GM19438 (cell line): ENCODE results near the gene FER.
"Not testable (repeated sequence)": the region's sequence is repeated elsewhere in the genome, so short reads cannot be mapped to it uniquely, and the experiment has no call there.

Experiments used
- ATAC-seq: cut with Tn5 transposase; IDR thresholded peaks from one replicate; pipeline ENCODE4 v1.9.1; 2021; ENCODE audit warnings: low read depth; ENCODE audit not compliant: unreplicated experiment

The FER gene

DNA sequence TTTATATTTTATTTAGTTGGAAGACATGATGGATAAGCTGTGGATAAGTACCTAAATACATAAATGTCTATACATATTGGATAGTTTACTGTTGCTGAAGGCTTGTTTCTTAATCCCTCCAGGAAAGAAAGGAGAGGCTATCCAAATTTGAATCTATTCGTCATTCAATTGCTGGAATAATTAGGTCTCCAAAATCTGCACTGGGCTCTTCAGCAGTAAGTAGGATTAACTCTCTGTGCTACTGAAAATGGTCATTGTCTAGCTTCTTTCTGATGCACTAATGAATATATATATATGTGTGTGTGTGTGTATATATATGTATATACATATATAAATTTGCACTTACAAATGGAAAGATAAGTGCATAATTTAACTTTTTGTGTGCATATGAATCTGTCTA is 198.3 kb downstream of the FER start:
- ATAC-seq: no peak

DNA sequence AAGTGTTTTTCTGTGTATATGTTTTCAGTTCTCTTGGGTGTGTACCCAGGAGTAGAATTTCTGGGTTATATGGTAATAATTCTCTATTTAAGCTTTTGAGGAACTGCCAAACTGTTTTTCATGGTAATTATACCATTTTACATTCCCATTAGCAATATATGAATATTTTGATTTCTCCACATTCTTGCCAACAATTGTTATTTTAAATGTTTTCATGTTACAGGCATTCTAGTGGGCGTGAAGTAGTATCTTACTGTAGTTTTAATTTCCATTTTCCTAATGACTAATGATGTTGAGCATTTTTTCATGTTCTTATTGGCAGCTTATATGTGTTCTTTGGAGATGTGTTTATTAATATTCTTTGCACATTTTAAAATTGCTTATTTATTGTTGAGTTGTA is 199.5 kb downstream of the FER start:
- ATAC-seq: no peak

- no peak for ATAC-seq
Measured at GRCh38 chr5:108950276-108950675, 202.6 kb downstream of the FER start.

- ATAC-seq: no peak
Measured at GRCh38 chr5:108953940-108954339, 206.2 kb downstream of the FER start.

DNA sequence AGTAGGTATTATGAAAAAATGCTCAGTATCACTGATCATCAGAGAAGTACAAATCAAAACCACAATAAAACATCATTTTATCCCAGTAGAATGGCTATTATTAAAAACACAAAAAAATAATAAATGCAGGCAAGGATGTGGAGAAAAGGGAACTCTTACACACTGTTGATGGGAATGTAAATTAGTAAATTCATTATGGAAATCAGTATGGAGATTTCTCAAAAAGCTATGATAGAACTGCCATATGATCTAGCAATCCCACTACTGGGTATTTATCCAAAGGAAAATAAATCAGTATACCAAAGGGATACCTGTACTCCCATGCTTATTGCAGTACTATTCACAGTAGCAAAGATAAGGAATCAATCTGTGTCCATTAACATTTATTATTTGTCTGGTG is 209.6 kb downstream of the FER start:
- ATAC-seq: no peak

- no peak for ATAC-seq
Measured at GRCh38 chr5:108966910-108967309, 219.2 kb downstream of the FER start.

GRCh38 chr5:108974594-108974993 is 226.9 kb downstream of the FER start:
- no peak for ATAC-seq

DNA sequence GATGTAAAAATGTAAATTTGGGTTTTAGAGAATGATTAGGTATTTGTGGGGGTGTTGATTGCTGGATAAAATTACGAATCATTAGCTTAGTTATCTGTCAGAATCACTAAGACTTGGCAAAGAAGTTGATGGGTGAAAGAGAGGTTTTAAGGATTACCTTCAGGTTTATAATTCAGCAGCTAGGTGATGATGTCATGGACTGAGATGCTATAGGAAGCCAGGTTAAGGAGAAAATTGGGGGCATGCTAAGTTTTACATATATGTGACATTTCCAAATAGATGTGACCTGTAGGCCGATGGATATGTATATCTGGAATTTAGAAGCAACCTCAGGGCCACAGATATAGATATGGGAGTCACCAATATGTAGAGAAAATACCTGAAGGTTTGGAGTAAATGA is 228.0 kb downstream of the FER start:
- no peak for ATAC-seq

DNA sequence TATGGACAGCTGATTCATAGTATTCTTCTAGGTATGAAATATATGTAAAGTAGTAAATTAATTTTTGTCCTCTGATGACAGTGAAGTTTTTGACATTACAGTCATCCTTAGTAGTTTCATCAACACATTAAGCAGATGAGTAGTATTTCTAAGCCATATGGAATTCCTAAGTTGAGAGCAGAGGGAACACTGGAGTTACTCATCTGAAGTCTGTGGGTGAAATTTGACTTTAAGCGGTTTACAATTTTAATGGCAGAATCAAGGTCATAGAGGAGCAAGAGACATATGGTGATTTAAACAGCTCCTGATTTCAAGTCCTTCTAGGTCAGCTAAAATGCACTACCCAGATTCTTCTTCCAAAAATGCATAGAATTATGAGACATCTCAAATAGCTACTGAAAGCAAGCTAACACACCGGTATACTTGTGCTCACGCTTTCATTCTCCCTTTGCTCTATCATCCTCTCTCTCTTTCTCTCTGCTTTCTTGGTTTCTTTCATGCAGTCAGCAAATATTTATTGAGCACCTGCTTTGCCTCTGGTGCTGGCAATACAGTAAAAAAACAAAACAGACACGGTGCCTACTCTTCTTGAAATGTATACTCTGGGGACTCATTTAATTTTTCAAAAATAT is 235.9 kb downstream of the FER start:
- ATAC-seq: no peak

- no peak for ATAC-seq
Measured at GRCh38 chr5:108989761-108990392, 242.2 kb downstream of the FER start.

- ATAC-seq: not testable (repeated sequence)
Measured at GRCh38 chr5:108992396-108993085, 244.8 kb downstream of the FER start.

DNA sequence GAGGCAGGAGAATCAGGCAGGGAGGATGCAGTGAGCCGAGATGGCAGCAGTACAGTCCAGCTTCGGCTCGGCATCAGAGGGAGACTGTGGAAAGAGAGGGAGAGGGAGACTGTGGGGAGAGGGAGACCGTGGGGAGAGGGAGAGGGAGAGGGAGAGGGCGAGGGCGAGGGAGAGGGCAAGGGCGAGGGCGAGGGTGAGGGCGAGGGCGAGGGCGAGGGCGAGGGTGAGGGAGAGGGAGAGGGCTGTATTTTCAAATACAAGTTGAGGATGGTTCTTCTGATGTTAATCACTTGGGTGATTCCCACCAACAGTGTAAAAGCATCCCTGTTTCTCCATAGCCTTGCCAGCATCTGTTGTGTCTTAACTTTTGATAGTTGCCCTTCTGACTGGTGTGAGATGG is 245.7 kb downstream of the FER start:
- not testable (repeated sequence) for ATAC-seq

DNA sequence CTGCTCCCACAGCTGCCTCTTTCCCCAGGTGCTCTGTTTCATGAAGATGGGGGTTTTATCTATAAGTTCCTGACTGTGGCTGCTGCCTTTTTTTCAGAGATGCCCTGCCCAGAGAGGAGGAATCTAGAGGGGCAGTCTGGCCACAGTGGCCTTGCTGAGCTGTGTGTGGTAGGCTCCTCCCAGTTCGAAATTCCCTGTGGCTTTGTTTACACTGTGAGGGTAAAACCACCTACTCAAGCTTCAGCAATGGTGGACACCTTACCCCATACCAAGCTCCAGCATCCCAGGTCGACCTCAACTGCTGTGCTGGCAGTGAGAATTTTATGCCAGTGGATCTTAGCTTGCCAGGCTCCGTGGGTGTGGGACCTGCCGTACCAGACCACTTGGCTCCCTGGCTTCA is 250.0 kb downstream of the FER start:
- no peak for ATAC-seq

DNA sequence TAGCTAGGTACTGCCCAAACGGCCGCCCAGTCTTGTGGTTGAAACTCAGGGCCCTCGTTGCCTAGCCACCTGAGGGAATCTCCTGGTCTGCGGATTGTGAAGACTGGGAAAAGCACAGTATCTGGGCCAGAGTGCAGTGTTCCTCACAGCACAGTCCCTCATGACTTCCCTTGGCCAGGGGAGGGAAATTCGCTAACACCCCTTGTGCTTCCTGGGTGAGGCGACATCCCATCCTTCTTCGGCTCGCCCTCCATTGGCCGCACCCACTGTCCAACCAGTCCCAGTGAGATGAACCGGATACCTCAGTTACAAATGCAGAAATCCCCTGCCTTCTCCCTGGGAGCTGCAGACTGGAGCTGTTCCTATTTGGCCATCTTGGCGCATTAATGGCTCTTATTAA is 250.5 kb downstream of the FER start:
- no peak for ATAC-seq

GRCh38 chr5:109003928-109004327 is 256.2 kb downstream of the FER start:
- ATAC-seq: no peak

DNA sequence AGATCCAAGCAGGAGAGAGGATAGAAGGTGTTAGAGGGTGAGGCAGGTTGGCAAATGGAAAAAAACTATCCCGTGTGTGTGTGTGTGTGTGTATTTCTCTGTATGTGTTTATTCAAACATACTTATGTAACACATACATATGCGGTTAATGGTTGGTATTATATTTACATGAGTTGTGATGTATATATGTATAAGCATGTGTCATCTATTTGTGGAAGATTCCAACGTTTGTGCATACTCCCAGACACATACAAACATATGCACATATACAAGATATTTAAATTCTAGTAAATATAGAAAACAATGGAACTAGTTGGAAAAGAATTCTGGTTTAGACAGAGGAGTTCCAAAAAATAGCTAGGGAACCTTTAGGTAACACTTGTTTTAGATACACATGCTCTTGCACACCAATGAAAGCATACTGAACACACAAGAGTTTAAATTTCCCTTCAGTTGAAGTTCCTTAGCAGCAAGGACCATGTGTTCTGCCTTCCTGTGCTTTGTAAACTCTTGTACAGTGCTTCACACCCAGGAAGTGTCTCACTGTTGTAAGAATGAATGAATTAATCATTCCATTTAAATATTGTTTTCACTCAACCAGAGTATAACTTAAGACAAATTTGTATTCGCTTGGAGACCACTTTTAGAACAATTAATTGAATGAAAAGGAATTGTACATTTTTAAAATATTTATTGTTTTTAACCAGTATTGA is 257.8 kb downstream of the FER start:
- no peak for ATAC-seq

GRCh38 chr5:109006129-109006528 is 258.4 kb downstream of the FER start:
- no peak for ATAC-seq

DNA sequence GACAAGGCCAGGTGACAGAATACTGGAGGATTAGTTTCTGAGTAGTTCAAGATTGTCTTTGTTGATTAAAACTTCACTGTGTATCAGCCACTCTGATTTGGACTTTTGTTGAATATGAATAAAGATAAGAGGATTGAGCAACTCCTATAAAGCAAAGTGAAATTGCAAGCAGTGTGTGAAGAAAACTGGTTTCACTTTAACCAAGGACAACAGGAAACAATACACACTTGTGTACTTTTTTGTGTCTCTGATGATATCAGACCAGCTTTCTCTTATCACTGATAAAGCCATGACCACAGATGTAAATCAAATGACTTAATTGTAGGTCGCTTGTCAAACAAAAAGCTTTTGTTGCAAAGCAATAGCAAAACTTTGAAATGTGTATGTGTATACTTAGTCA is 268.6 kb downstream of the FER start:
- no peak for ATAC-seq

- ATAC-seq: no peak
Measured at GRCh38 chr5:109022056-109022455, 274.4 kb downstream of the FER start.

DNA sequence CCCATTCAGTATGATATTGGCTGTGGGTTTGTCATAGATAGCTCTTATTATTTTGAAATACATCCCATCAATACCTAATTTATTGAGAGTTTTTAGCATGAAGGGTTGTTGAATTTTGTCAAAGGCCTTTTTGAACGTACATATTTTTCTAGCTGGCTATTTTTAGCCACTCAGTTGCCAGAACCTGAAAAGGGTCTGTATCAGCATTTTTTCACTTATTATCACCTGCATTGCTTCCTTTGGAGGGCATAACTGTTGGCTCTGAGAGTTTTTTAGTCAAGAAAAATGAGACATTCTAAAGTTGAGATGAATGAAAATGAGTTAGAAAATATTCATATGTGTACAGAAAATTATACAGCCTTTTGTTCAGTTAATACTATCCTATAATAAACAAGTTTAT is 278.0 kb downstream of the FER start:
- not testable (repeated sequence) for ATAC-seq

DNA sequence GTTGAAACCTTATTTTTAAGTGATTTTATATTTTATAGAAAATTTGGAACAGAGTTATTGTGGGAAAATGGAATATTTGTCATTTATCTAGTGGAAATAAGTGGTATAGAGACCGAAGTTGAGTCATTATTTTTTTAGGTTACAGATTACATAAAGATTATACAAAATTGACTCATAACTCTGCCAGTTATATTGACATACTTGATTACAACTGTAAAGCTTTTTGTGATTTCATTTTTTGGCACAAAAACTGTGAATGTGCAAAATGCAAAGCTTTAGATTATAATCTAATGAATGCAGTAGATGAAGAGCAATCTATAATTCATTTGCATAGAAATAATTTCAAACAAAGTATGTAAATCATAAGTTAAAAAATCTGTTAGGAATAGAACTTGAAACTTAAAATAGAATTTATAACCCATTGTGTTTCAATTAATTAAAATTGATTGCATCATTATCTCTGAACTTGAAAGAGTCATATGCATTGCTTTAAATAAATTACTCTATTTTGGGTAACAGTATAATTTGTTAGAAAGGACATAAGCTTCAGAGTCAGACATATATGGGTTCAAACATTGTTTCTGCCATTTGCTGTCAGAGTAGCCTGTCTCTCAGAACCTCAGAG is 280.4 kb downstream of the FER start:
- ATAC-seq: no peak
